GM19238 (cell line): Measurements from ENCODE around the gene SIGLEC1.
A peak's percentile ranks its signal among the peaks of the same experiment; 100 is the strongest.

Experiments used
- DNase-seq: peaks from one replicate; pipeline ENCODE4 v3.0.0; 2011; ENCODE audit warnings: low spot score; ENCODE audit not compliant: insufficient read length

SIGLEC1 gene

DNA sequence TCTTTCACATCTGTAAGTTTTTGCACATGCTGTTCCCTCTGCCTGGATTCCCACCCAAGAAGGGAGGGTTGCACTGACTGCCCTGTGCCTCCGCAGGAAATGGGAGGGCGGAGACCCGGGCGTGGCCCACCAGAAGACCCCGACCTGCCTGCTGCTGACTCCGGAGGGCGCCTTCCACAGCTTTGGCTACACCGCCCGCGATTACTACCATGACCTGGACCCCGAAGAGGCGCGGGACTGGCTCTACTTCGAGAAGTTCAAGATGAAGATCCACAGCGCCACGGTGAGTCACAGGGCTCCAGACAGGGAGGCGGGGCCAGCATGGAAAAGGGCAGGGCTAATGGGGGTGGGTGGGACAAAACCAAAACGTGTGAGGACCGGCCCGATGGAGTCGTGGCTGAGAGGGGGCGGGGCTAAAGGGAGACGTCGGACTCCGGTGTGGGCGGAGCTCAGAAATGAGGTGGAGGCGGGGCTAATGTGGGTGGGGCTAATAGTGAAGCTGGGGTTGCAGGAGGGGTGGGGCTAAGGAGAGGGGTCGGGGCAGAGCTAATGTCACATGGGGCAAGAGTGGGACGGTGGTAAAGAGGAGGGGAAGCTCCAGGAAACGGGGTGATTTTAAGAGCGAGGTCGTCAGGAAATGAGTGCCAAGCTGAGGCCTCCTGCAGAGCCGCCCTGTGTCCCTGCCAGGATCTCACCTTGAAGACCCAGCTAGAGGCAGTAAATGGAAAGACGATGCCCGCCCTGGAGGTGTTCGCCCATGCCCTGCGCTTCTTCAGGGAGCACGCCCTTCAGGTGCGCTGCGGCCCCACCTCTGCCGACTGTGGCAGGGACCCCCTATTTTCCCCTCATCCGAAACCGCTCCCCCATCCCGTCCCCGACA, 32.6 kb upstream of the SIGLEC1 start:
- DNase-seq = peak; percentile 54

DNA sequence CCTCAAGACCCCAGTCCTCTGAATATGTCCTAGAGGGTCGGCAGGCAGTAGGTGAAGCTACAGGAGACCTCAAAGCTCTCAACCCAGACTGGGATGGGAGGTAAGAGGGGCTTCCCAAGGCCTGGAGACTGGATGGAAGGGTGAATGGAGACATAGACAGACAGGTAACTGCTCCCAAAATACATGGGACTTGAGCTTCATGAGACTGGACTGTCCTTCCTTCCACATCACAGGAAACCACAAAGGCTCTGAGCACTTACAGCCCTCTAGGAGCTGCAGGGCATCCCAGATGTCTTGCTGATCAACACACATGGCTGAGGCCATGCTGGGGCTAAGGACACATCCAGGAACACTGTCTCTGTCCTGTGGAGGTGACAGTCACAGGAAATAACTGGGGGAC, 31.6 kb upstream of the SIGLEC1 start:
- DNase-seq = no peak

GRCh38 chr20:3743251-3743650, 30.9 kb upstream of the SIGLEC1 start:
- no peak for DNase-seq

DNA sequence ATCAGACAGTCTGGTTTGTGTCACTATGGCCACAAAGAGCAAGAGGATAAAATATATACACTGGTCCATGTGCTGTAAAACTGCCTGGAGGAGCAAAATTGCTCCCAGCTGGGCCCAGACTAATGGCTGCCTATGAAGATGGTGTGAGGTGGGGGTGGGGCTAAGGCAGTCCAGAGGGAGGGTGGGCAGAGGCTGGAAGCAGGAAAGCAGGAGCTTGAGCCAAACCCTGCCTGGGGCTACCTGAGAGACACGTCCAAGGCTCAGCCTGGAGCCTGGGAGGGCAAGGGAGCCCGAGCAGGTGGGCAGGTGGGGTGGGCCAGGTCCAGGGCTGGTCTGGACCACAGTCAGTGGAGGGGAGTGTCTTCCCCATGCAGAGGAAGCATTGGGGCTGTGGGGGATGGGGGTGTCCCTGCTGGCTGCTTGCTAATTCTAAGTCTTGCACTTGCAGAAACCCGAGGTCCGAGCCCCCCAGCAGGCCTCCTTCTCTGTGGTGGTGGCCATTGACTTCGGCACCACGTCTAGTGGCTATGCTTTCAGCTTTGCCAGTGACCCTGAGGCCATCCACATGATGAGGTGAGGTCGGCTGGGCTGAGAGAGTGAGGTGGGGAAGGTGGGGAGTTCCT, 29.5 kb upstream of the SIGLEC1 start:
- no peak for DNase-seq

GRCh38 chr20:3740615-3741301, 28.4 kb upstream of the SIGLEC1 start:
- no peak for DNase-seq

- no peak for DNase-seq
Observed at GRCh38 chr20:3739926-3740451, 27.6 kb upstream of the SIGLEC1 start.

GRCh38 chr20:3739054-3739925, 26.9 kb upstream of the SIGLEC1 start:
- DNase-seq = no peak

DNA sequence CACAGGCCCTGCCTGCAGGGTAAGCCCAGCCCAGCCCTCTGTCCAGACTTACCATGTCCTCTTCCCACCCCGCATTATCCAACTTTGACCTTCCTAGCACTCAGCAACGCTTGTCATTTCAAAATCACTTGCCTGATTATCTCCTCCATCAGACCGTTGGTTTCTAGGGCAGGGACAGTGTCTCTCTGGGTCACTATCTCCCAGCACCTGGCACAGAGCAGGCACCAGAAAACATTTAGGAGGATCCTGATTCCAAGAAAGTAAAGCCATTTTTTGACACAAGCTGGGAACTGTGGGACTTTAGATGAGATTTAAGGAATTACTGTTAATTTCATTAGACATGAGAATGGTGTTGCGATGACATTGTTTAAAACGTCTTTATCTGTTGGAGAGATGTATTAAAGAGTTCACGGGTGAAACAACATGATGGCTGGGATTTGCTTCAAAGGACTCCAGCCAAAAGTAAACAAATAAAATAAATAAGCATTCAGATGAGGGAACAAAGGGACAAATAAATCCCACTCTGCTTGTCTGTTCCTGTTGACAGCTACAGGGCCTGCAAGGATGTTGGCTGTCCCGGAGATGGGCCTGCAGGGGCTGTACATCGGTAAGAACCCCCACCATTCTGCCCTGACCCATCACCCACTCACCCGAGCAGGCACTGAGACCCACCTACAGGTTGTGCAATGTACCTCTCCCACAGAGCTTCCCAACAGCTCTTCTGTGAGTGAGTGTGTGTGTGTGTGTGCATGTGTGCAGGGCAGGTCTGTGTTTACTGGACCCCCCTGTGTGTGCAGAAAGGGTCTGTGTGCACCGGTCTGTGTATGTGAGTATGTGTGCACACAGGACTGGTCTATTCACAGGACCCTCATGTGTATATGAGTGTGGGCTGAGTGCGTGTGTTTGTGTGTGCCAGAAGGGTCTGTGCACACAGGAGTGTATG, 26.0 kb upstream of the SIGLEC1 start:
- DNase-seq = no peak

DNA sequence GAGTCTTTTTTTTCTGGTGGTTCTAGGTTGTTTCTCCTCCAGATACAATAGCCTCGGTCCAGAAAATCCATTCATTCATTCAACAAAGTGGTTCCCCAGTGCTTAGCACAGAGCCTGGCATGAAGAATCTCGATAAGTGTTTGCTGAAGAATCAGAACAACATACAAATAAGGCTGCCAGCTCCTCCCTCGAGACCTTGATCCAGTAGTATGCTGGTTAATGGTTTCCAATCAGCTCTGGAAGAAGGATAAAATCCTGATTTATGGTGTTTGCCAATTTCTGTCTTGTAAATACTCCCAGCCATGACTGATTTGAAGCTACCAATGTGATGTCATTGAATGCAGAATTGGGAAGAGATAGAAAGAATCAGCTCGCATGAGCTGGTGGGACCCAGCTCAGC, 23.4 kb upstream of the SIGLEC1 start:
- no peak for DNase-seq

DNA sequence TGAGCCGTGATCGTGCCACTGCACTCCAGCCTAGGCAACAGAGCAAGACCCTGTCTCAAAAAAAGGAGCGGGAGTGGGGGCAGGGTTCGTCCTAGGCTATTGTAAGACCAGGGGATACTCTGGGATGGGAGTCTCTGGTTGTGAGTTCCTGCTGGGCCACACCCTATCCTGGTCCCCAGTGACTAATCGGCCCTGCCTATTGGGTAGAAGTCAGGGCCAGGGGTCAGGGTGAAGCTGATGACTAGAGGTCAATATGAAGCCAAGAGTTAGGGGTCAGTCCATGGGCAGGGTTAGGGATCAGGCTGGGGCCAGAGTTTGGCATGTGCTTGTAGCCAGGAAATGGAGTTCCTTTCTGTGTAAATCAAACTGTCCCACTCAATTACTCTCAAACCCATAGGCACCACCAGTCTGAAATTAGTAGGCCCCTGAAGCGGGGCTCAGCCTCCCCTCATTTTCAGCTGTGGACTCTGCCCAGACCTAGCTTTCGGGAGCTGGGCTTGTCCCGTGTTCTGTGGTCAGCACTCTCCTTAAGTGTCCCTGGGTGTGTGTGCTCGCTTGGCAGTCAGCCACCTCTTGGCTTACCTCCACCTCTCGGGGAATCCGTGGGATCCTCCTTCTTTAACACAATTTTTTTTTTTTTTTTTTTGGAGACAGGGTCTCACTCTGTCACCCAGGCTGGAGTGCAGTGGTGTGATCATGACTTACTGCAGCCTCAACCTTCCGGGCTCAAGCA, 21.9 kb upstream of the SIGLEC1 start:
- no peak for DNase-seq

GRCh38 chr20:3733119-3733995, 21.0 kb upstream of the SIGLEC1 start:
- DNase-seq = no peak

GRCh38 chr20:3732327-3733118, 20.1 kb upstream of the SIGLEC1 start, which contains the start of gene HSPA12B:
HSPA12B (plus strand) TSS chr20:3732685; CDS start chr20:3738675, 5,990 bp downstream.
- no peak for DNase-seq

DNA sequence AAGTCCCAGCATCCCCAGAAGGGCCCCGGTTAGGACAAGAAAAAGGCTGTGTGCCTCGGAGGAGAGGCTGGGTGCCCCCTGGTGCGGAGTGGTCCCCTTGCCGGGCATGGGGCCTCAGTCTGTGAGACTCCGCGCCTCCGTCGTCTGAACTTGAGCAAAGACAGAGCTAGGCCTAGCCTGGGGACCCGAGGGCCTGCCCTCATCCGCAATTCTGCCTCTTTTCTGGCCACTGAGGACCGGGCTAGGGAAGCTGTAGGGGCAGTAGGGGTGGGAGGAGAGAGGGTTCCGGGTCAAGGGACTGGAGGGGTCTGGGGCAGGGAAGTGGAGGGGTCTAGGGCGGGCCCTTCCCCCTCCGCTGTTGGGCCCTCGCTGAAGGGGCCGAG, 19.5 kb upstream of the SIGLEC1 start:
- no peak for DNase-seq

DNA sequence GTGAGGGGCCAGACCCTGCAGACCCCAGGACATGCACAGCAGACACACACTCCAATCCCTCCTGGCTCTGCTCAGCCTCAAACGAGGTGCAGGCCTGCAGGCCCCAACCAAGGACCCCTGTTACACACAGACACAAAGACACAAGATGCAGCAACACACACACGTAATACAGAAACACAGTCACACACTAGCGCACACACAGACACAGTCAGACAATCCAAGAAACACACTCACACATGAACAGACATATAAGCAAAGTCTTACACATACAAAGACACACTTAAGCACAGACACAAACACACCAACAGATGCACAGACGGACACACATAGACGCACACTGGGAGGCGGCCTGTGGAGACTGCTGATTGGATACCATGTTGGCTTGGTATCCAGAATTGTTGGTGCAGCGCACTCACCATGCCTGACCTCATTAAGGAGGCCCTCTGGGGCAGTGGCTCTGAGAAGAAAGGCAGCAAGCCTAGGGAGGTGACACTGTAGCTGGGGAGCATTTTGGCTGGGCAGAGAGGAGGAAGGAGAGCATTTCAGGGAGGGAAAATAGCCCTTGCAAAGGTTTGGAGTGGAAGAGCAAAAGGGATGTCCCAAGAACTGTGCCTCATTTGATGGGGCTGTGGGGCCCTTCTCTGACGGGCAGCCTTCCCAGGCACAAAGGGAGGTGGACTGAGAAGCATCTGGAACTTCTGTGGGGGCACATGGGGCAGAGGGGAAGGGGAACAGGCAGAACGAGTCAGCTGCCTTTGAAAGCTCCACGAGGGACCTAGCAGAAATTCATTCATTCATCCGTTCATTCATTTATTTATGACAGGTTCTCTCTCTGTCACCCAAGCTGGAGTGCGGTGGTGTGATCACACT, 18.6 kb upstream of the SIGLEC1 start:
- no peak for DNase-seq

DNA sequence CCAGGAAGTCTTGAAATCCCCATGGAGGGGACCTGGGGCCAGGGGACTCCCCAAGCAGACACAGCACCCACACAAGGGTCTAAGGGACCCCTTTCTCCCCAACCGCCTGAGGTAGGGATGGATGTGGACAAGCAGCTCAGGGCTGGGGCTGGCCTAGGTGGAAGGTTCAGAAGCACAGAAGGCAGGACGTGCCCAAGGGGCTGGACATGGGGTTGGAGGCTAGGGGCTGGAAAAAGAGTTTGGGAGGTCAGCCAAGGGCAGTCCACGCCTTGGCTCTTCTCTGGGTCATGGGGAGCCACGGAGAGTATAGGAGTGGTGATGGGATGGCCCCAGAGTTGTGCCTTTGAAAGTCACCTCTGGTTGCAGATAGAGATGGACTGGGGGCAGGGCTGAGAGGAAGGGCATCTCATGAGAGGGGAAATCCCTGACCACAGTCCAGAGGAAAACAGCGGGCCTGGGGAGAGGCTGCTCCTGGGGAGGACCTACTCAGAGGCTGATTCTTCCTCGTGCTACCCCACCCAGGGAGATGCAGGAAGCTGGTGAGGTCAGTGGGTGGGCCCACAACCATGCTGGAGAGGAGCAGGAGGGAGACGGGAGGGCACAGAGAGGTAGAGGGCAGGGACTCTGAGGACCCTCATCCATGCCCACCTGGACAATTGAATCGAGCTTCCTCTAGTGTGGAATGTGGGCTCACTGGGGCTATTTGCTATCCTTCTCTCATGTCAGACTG, 17.6 kb upstream of the SIGLEC1 start:
- DNase-seq = no peak

DNA sequence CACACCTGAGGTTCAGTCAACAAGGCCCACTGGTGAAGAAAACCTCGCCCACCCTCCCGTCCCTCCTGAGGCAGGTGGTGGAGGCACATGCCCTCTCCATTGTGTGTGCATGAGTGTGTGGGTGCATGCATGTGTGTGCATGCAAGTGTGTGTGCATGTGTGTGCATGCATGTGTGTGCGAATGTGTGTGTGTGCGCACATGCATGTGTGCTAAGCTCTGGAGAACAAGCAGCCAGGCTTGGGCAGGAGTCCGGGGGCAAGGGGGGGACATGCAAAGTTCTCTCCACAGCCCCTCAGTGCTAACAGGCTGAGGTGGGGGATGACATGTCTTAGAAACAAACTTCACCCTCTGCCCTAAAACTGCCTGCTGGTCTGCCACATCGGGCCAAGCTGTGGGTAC, 17.0 kb upstream of the SIGLEC1 start:
- DNase-seq = no peak
